T follicular helper cell (primary cell): Measurements from ENCODE around the gene CLASP2.
"Not testable (repeated sequence)": the region's sequence is repeated elsewhere in the genome, so short reads cannot be mapped to it uniquely, and the experiment has no call there.

Experiments used
- DNase-seq: peaks from one replicate; pipeline ENCODE4 v3.0.0-alpha.2; 2020; ENCODE audit warnings: low read depth
- total RNA-seq, 2 experiments: gene quantifications; one replicate each; lab custom pipeline; 2026; lab: John Stamatoyannopoulos, UW

CLASP2 gene
- total RNA-seq = 97.1 to 107 reads per million in 2 experiments

- peak; percentile 74 for DNase-seq
Observed at GRCh38 chr3:33717866-33718594, at the start of gene CLASP2. Gene CLASP2, minus strand, starts transcription at chr3:33718254. Its CDS starts 252 bp downstream, at chr3:33718002.

GRCh38 chr3:33758864-33759263, 40.8 kb upstream of the CLASP2 start:
- DNase-seq = no peak

GRCh38 chr3:33758281-33758680, 40.2 kb upstream of the CLASP2 start:
- no peak for DNase-seq

GRCh38 chr3:33754391-33754790, 36.3 kb upstream of the CLASP2 start:
- DNase-seq = not testable (repeated sequence)

GRCh38 chr3:33751336-33751735, 33.3 kb upstream of the CLASP2 start:
- DNase-seq = no peak

- no peak for DNase-seq
Observed at GRCh38 chr3:33750211-33750548, 32.1 kb upstream of the CLASP2 start.

- DNase-seq = no peak
Observed at GRCh38 chr3:33749546-33750210, 31.6 kb upstream of the CLASP2 start.

- DNase-seq = no peak
Observed at GRCh38 chr3:33746416-33747116, 28.5 kb upstream of the CLASP2 start.

- DNase-seq = no peak
Observed at GRCh38 chr3:33737146-33737545, 19.1 kb upstream of the CLASP2 start.

- DNase-seq = peak; percentile 2
Observed at GRCh38 chr3:33732394-33732793, 14.3 kb upstream of the CLASP2 start.

- no peak for DNase-seq
Observed at GRCh38 chr3:33729993-33730392, 11.9 kb upstream of the CLASP2 start.

GRCh38 chr3:33724256-33724655, 6.2 kb upstream of the CLASP2 start:
- DNase-seq = no peak

- DNase-seq = no peak
Observed at GRCh38 chr3:33722626-33723370, 4.7 kb upstream of the CLASP2 start.

GRCh38 chr3:33722191-33722590, 4.1 kb upstream of the CLASP2 start:
- DNase-seq = no peak

- no peak for DNase-seq
Observed at GRCh38 chr3:33718595-33718907, 497 bp upstream of the CLASP2 start.

GRCh38 chr3:33717616-33717865, 513 bp downstream of the CLASP2 start:
- DNase-seq = no peak

- no peak for DNase-seq
Observed at GRCh38 chr3:33716227-33716626, 1.8 kb downstream of the CLASP2 start.

GRCh38 chr3:33711100-33711499, 7.0 kb downstream of the CLASP2 start:
- DNase-seq = no peak

- no peak for DNase-seq
Observed at GRCh38 chr3:33706056-33706455, 12.0 kb downstream of the CLASP2 start.

GRCh38 chr3:33704891-33705290, 13.2 kb downstream of the CLASP2 start:
- DNase-seq = no peak

- no peak for DNase-seq
Observed at GRCh38 chr3:33699275-33699674, 18.8 kb downstream of the CLASP2 start.

- DNase-seq = no peak
Observed at GRCh38 chr3:33694944-33695343, 23.1 kb downstream of the CLASP2 start.

- DNase-seq = no peak
Observed at GRCh38 chr3:33690341-33690740, 27.7 kb downstream of the CLASP2 start.
